Left kidney (tissue), 8 donors: ENCODE measurements around the gene UGT1A6. TPM values are rescaled to one million over a fixed set of nuclear protein-coding genes. Genes with fewer than 3 reads are reported as not detected.
"Not testable (repeated sequence)": the region's sequence is repeated elsewhere in the genome, so short reads cannot be mapped to it uniquely, and the experiment has no call there.

Source experiments
- DNase-seq: peaks from one replicate; pipeline ENCODE4 v3.0.0-alpha.2; 2013
- long read RNA-seq, 8 donors: transcript quantifications; one replicate each; lab custom pipeline, GENCODE V29; 2026
- polyA plus RNA-seq: library from polyadenylated mRNA; unstranded; fragments of 120-200 nt; gene quantifications from one replicate; pipeline ENCODE4 v1.2.1, GENCODE V29; 2013; ENCODE audit not compliant: insufficient read length

Gene UGT1A6
- 2.7 TPM for polyA plus RNA-seq
- long read RNA-seq, donor 1, partial matches to known transcripts: 0 of 1 reads
- long read RNA-seq, donor 1, other reads (novel, unspliced or antisense): 0 of 1 reads
- long read RNA-seq, donor 2: 0 reads
- long read RNA-seq, donor 3: 0 reads
- long read RNA-seq, donor 4: 0 reads
- long read RNA-seq, donor 5, partial matches to known transcripts: 0 of 2 reads
- long read RNA-seq, donor 5, other reads (novel, unspliced or antisense): 0 of 2 reads
- long read RNA-seq, donor 6, partial matches to known transcripts: 0 of 1 reads
- long read RNA-seq, donor 6, other reads (novel, unspliced or antisense): 0 of 1 reads
- long read RNA-seq, donor 7: 0 reads
- long read RNA-seq, donor 8: 0 reads

DNA sequence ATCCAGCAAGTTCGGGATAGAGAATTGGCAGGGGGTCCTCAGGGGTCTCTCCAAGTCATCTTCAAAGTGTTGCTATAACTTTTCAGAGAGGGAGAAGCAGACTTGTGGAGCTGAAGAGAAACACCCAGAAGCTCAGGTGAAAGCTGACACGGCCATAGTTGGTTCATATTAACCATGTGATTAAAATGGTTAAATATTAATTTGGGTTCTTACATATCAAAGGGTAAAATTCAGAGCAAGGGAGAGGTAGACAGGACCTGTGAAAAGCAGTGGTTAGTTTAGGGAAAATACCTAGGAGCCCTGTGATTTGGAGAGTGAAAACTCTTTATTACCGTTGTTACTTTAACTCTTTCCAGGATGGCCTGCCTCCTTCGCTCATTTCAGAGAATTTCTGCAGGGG, at the start of gene UGT1A6:
Gene UGT1A6, plus strand, starts transcription at position 243 of the 400 bp plus-strand sequence. Its CDS starts 115 bp downstream, at position 358.
- no peak for DNase-seq

DNA sequence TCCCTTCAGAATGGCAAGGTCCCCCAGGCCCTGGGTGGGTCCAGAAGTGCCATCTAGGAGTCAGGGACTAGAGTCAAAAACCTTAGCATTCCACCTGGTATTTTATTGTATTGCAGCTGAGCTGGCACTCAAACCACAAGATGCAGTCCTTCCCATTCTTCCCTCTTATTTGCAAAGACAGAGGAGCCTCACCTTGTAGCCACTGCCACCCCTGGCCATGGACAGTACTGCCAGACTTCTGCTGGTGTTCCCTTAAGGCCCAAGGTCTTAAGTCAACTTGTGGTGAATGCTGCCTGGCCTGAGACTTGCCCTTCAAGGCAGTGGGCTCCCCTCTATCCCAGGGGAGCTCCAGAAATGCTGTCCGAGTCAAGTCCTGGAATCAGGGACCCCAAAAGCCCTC, 49.6 kb upstream of the UGT1A6 start:
- no peak for DNase-seq

DNA sequence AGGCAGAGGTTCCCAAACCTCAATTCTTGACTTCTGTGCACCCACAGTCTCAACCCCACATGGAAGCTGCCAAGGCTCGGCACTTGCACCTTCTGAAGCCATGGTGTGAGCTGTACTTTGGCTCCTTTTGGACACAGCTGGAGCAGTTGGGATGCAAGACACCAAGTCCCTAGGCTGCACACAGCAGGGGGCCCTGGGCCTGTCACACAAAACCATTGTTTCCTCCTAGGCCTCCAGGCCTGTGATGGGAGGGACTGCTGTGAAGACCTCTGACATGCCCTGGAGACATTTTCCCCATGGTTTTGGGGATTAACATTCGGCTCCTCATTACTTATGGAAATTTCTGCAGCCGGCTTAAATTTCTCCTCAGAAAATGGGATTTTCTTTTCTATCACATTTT, 46.7 kb upstream of the UGT1A6 start:
- DNase-seq: not testable (repeated sequence)

DNA sequence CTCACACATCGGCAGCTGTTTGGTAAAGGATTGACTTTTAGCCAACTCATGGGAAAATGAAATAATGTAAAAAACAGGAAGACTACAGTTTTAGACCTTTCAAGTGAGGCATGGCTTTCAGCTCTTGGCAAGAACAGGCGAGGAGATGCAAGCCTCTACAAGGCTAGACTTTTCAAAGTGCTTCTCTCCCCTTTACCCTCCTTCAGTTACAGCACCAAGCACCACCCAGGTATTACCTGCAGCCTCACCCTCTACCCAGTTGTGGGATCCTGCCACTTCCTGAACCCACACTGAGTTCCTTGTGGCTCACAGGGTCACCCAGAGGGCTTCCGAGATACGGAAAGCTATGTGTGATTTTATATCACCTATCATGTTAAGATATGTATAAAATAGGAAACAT, 41.7 kb upstream of the UGT1A6 start:
- no peak for DNase-seq

DNA sequence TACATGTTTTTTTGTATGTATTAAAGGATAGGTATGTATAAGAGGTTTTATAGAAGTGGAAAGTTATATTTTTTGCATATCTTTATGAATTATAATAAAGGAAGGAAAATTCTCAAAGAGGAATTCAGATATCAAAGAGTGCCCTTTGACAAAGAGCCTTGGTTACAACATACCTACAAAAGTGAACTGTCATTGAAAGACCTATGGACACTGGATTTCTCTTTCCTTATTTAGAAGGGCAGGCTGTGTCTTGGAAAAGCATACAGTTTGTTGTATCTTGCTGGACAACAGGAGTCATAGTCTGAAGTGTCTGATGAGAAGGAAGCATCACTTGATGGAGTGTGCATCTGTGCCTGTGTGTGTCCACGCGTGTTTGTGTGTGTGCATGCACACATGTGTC, 41.3 kb upstream of the UGT1A6 start:
- no peak for DNase-seq

DNA sequence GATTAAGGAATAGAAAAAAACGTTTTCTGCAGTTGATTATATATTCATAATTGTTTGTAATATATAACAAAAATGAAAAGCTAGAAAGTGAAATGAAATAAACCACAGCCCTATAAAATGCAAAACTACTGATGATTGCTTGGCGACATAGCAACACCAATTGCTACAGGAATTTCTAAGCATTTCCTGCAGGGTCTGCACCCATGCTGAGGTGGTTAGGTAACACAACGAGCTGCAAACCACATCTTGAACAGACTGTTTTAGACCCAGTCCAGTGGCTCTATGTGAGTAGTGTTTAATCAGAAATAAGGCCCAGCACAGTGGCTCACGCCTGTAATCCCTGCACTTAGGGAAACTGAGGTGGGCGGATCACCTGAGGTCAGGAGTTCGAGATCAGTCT, 38.2 kb upstream of the UGT1A6 start:
- DNase-seq: no peak

DNA sequence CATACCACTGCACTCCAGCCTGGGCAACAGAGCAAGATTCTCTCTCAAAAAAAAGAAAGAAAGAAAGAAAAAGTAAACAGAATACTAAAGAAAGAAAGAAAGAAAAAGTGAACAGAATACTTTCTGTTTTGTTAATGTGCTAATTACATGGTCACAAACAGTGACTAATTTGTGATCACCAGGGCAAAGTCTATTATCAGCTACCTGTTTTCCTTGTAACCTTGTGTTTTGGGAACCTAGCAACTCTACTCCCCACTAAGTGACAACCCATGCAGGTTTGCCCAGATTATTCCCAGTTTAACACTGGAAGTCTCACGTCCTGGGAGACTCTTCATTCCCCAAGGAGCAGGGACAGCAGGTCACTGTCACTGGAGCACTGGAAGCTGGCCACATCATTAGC, 37.6 kb upstream of the UGT1A6 start:
- DNase-seq: no peak

DNA sequence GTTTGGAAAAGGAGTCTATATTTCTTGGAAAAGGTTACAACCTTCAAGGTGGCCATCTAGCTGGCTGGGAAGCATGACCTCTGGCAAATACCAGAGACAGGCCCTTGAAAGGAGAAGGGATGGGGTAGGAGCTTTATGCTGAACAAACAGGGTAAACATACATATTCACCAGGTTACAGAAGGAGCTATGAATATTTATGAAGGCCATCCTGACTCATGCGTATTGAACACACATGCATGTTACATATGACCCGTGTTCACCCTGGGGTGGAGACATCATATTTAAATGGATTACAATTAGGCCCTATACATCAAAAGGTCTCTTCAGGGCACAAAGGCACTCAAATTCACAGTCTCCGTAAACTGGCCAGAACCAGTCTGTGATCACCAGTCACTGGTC, 36.7 kb upstream of the UGT1A6 start:
- DNase-seq: not testable (repeated sequence)

DNA sequence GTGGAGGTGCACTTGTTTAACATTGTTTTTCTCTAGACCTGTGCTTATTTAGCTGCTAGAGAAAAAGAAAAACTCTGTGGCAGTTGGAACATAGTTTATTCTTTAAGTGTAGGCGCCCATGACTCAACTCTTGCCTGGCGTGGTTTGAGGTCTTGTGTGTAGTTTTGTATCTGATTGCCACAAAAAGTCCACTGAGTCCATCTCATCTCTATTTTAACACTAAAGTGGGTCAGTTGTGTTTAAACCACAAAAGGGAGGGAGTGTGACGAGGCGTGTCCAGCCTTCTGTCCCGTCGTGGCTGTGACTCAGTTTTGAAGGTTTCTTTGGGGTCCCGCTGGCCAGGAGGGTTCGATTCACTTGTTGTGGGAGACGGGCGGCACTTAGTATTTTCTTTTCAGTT, 36.2 kb upstream of the UGT1A6 start:
- DNase-seq: no peak

DNA sequence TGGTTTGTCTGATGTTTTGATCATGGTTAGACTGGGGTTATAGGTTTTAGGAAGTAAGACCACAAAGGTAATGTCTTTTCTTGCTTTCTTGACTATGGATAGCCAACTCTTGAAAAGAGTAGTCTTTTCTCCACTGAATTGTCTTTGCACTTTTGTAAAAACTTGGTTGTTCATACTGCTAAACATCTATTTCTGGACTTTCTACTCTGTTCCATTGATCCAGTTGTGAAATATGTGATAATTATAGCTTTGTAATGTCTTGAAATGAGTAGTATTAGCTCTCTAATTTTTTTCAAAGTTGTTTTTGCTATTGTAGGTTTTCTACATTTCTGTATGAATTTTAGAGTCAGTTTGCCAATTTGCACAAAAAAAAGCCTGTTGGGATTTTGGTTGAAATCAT, 34.1 kb upstream of the UGT1A6 start:
- DNase-seq: no peak

DNA sequence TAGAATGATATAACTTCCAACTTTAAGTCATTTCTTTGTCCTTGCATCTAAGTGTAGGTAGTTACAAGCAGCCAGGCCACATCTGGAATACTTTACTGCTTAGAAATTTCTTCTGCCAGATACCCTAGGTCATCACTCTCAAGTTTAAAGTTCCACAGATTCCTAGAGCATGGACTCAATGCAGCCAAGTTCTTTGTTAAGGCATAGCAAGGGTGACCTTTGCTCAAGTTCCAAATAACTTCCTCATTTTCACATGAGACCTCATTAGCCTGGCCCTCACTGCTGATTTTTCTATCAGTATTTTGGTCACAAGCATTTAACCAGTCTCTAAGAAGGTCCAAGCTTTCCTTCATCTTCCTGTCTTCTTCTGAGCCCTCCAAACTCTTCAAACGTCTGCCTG, 28.8 kb upstream of the UGT1A6 start:
- DNase-seq: no peak

DNA sequence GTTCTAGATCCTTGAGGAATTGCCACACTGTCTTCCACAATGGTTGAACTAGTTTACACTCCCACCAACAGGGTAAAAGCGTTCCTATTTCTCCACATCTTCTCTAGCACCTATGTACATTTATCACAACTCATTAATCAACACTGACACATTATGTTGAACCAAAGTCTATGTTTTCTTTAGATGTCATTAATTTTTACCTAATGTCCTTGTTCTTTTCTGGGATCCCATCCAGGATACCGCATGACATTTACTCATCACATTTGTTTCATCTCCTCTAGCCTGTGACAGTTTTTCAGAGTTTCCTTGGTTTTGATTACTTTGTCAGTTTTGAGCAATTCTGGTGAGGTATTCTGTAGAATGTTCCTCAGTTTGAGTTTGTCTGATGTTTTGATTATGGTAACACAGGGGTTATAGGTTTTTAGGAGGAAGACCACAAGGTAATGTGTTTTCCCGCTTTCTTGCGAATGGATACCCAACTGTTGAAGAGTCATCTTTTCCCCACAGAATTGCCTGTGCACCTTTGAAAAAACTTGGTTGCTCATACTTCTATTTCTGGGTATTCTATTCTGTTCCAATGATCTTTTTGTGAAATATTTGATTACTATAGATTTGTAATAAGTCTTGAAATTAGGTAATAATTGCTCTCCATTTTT, 24.0 kb upstream of the UGT1A6 start:
- DNase-seq: no peak

DNA sequence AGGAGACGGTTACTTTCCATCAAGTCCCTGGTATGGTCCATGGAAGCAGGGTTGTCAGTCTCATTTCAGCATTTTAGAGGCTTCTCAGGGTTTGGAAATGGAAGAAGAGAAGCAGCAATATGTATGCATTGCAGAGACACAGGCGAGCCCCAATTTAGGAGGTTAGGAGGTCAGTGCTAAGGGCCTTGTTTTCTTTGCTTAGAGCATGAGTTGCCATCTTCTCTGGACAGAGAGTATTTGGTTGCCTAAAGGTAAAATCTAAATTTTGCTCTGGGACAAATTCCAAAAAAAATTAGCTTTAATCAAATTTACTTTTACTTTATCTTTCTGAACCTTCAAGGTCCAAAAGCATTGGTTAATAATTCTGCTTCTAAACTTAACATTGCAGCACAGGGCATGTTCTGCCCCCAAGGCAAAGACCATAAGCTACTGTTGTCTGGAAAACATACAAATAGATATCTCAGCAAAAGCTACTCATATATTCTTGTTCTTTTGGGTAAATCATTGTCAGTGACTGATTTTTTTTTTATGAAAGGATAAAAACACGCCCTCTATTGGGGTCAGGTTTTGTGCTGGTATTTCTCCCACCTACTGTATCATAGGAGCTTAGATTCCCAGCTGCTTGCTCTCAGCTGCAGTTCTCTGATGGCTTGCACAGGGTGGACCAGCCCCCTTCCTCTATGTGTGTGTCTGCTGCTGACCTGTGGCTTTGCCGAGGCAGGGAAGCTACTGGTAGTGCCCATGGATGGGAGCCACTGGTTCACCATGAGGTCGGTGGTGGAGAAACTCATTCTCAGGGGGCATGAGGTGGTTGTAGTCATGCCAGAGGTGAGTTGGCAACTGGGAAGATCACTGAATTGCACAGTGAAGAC, 21.2 kb upstream of the UGT1A6 start, which contains the start of gene UGT1A9:
Gene UGT1A9, plus strand, starts transcription at position 609 of the 872 bp plus-strand sequence. Its CDS starts 37 bp downstream, at position 646.
- no peak for DNase-seq

DNA sequence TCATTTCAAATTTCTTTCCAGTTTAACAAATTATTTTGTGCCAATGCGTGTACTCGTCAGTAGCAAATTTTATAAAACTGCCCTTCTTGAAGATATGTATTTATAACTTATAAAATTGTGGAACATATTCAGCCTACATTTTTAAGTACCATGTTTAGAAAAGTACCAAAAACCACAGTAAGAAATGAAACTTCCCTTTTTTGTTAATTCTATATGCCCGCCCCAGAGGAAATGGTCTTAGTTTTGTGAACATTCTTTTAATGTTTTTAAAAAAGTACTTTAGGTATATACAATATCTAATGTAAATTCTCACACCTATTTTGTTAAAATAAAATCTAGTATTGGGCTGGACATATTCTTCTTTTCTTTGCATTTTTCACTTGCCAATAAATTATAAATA, 19.8 kb upstream of the UGT1A6 start:
- no peak for DNase-seq

DNA sequence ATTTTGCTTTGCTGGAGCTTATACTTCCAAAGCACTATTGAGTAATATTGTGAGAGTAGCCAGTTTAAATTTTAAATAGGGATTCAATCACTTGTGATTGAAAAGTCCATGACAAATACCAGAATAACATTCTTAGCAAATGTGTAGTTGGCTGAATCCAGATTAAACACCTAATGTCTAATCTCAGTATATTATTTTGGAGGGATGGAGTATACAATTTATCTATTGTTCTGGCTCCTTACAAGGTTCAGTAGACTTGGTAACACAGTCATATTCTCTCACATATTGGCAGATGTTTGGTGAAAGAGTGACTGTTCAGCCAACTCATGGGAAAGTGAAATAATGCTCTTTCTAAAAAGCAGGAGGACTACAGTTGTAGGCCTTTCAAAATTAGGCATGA, 18.8 kb upstream of the UGT1A6 start:
- DNase-seq: no peak

DNA sequence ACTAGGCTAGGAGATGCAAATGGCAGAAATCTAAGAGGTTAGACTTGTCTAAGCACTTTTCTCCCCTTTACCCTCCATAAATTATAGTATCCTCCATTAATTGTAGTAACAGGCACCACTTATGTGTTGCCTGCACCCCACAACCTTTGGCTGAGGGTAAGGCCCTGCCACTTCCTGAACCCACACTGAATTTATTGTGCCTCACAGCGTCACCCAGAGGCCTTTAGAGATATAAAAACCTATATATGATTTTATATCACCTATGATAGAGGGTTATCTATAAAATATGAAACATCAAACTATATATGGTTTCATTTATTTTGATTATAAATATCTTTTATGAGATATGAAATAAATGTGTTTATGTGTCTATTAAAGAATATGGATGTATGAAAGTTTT, 18.4 kb upstream of the UGT1A6 start:
- DNase-seq: no peak

DNA sequence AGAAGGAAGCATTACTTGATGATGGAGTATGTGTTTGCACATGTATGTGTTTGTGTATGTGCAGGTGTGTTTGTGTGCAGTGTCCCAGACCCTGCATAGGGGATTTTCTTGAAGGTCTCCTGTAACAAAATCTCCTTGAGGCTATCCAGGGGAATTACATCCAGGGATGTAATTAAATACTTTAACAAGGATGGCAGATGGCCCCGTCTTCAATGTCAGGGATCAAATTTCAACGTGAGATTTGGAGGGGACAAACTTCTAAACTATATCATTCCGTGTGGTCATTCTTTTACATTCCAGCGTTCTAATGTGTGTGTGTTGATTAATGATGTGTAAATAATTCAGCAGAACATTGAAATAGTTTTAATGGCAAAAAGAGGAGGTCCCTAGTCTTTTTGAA, 17.7 kb upstream of the UGT1A6 start:
- peak; percentile 12 for DNase-seq

DNA sequence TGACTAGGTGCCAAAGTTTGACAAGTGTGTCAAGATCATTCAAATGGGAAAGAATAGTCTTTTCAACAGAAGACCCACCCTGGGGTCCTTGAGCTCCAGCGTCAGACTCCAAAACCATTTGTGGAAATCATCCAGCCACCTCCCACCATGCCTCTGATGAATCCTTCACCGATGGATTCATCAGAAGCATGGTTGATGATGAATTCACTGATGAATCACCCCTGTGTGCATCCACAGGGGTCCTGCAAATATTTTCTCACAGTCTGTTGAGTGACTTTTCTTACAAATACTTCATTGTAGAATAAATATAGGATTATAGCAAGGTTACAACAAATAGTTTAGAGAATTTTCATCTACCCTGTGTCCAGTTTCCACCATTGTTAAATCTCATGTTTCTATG, 16.6 kb upstream of the UGT1A6 start:
- DNase-seq: no peak

DNA sequence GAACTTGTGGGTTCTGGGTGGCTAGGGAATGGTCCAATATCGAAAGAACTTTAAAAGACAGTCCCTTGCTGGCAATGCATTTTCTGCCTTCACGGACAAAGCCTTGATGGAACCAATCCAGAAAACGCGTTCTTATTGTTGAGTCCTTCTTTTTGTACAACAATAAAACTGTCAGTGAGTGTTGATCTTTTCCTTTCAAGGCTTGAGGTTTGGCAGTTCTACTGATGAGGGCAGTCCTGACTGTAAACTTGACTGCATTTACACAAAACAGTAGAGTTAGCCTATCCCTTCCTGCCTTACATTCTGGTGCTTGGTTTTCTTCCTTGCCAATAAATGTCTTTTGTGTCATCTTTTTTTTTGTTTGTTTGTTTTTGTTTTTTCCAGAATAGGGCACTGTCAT, 13.5 kb upstream of the UGT1A6 start:
- DNase-seq: no peak

DNA sequence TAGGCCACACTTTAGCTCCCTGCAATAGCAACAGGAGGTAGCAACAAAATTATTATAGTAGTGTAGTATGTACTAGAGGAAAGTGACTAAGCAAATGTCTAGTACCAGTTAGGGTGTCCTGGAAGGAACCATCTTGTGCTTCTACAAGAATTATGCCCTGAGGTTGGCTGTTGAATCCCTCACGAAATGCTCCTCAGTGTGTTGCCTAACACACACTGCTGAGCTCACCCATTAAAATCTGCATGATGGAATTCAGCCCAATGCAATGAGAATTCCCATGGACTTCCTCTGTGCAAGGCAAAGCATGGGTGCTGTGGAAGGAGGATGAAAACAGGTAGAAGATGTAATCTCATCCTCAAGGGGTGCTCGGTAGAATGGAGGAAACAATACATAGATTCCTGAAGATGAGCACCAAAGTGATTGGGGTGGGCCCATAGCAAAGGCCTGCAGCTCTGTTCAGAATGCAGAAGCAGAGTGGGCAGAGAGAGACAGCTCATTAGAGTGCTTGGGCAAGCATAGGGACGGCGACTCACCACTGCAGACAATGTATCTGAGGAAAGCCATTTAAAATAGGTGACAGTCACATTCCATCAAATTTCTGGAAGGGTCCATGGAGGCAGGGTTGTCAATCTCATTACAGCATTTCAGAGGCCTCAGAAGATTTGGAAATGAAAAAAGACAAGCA, 12.2 kb upstream of the UGT1A6 start:
- DNase-seq: no peak

DNA sequence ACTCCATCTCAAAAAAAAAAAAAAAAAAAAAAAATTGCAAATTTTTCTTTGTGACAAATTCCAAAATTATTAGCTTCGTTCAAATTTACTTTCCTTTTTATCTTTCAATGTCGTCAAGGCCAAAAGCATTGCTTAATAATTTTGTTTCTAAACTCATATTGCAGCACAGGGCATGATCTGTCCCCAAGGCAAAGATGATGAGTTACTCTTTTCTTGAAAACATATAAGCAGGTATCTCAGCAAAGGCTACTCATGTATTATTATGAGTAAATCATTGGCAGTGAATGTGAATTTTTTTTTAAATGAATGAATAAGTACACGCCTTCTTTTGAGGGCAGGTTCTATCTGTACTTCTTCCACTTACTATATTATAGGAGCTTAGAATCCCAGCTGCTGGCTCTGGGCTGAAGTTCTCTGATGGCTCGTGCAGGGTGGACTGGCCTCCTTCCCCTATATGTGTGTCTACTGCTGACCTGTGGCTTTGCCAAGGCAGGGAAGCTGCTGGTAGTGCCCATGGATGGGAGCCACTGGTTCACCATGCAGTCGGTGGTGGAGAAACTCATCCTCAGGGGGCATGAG, 11.1 kb upstream of the UGT1A6 start, which contains the start of gene UGT1A7:
Gene UGT1A7, plus strand, starts transcription at position 381 of the 579 bp plus-strand sequence. Its CDS starts 37 bp downstream, at position 418.
- no peak for DNase-seq

DNA sequence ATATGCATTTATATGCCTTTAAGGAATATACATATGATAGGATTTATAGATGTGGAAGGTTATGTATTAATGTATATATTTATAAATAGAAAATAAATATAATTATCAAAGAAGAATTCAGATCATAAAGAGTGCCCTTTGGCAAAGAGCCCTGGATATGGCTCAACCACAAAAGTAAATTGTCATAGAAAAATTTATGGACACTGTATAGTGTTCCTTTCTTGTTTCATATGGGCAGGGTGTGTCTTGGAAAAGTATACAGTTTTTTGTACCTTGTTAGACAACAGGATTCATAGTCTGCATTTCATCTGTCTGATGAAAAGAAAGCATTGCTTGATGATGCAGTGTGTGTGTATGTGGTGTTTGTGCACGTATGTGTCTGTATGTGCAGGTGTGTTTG, 8.1 kb upstream of the UGT1A6 start:
- no peak for DNase-seq
